ENCODE data around the gene FGF12. TPM values are rescaled to one million over a fixed set of nuclear protein-coding genes. Genes with fewer than 3 reads are reported as not detected.
"Not testable (repeated sequence)": the region's sequence is repeated elsewhere in the genome, so short reads cannot be mapped to it uniquely, and the experiment has no call there.

Gene FGF12
- total and polyA plus RNA-seq, 2 donors (not counting 1 experiment from before 2014, with no cell fraction given): 0.17 TPM; not detected in 1

- no peak for DNase-seq (ENCODE audit: low read depth in 2 of 2)
- Histone ChIP-seq H4K20me1 (ENCODE audit: control insufficient read depth, extremely low read depth, insufficient read depth, low read length) (no peaks in the 10 kb centered on the region), H3K27ac (ENCODE audit: insufficient read depth, low read length) (no peak overlapping the region), H3K27me3 (ENCODE audit: control insufficient read depth, insufficient read depth, low read length) (no peaks in the 10 kb centered on the region), H3K9me3 (ENCODE audit: control insufficient read depth, insufficient read depth, low read depth, low read length) (no peaks in the 10 kb centered on the region), H3K4me1 (ENCODE audit: control insufficient read depth, extremely low read depth, insufficient read depth, low read length) (no peaks in the 10 kb centered on the region), H3K36me3 (ENCODE audit: control insufficient read depth, insufficient read depth, low read length) (no peaks in the 10 kb centered on the region), H3K9ac (ENCODE audit: insufficient read depth, low read length) (no peak overlapping the region), H3K4me3 (replicated peaks in 1 of 4; ENCODE audit: control extremely low read depth in 1 of 4, insufficient read depth in 1 of 4, low read depth in 3 of 4, low read length in 4 of 4) (no peak overlapping the region), H3K79me2 (ENCODE audit: control insufficient read depth, insufficient read depth, low read length) (no peaks in the 10 kb centered on the region), H3K4me2 (ENCODE audit: extremely low read depth, insufficient read depth, low read length) (no peak overlapping the region), H2AFZ (ENCODE audit: low read length) (no peak overlapping the region)
- TF ChIP-seq CTCF (conservative IDR thresholded peaks at IDR 0.05 in 1 of 2, IDR thresholded peaks at IDR 0.05 in 1 of 2; ENCODE audit: low read depth in 1 of 2, low read length in 2 of 2) (no peak), EZH2 (IDR thresholded peaks at IDR 0.05; ENCODE audit: low read length, missing control alignments) (no peak)
Observed at GRCh38 chr3:192719964-192720363, 7.4 kb downstream of the FGF12 start.

- Histone ChIP-seq H3K4me3 (replicated peaks in 1 of 4; ENCODE audit: control extremely low read depth in 1 of 4, insufficient read depth in 1 of 4, low read depth in 3 of 4, low read length in 4 of 4) (no peak overlapping the region), H3K27ac (ENCODE audit: insufficient read depth, low read length) (no peak overlapping the region), H3K36me3 (ENCODE audit: control insufficient read depth, insufficient read depth, low read length) (no peaks in the 10 kb centered on the region), H3K4me1 (ENCODE audit: control insufficient read depth, extremely low read depth, insufficient read depth, low read length) (no peaks in the 10 kb centered on the region), H3K9me3 (ENCODE audit: control insufficient read depth, insufficient read depth, low read depth, low read length) (no peaks in the 10 kb centered on the region), H3K4me2 (ENCODE audit: extremely low read depth, insufficient read depth, low read length) (no peak overlapping the region), H2AFZ (ENCODE audit: low read length) (no peak overlapping the region), H4K20me1 (ENCODE audit: control insufficient read depth, extremely low read depth, insufficient read depth, low read length) (no peaks in the 10 kb centered on the region), H3K9ac (ENCODE audit: insufficient read depth, low read length) (no peak overlapping the region), H3K79me2 (ENCODE audit: control insufficient read depth, insufficient read depth, low read length) (no peaks in the 10 kb centered on the region), H3K27me3 (ENCODE audit: control insufficient read depth, insufficient read depth, low read length) (no peaks in the 10 kb centered on the region)
- DNase-seq (ENCODE audit: low read depth in 2 of 2): no peak
- no peak for TF ChIP-seq CTCF (conservative IDR thresholded peaks at IDR 0.05 in 1 of 2, IDR thresholded peaks at IDR 0.05 in 1 of 2; ENCODE audit: low read depth in 1 of 2, low read length in 2 of 2)
- TF ChIP-seq EZH2 (IDR thresholded peaks at IDR 0.05; ENCODE audit: low read length, missing control alignments): no peak
Observed at GRCh38 chr3:192718156-192718555, 9.2 kb downstream of the FGF12 start.

GRCh38 chr3:192715126-192715525 lies 12.2 kb downstream of the FGF12 start:
- TF ChIP-seq CTCF (conservative IDR thresholded peaks at IDR 0.05 in 1 of 2, IDR thresholded peaks at IDR 0.05 in 1 of 2; ENCODE audit: low read depth in 1 of 2, low read length in 2 of 2) (no peak), EZH2 (IDR thresholded peaks at IDR 0.05; ENCODE audit: low read length, missing control alignments) (no peak)
- Histone ChIP-seq H2AFZ (ENCODE audit: low read length) (no peak overlapping the region), H3K9ac (ENCODE audit: insufficient read depth, low read length) (no peak overlapping the region), H3K9me3 (ENCODE audit: control insufficient read depth, insufficient read depth, low read depth, low read length) (no peaks in the 10 kb centered on the region), H3K4me1 (ENCODE audit: control insufficient read depth, extremely low read depth, insufficient read depth, low read length) (no peaks in the 10 kb centered on the region), H3K4me3 (replicated peaks in 1 of 4; ENCODE audit: control extremely low read depth in 1 of 4, insufficient read depth in 1 of 4, low read depth in 3 of 4, low read length in 4 of 4) (no peak overlapping the region), H3K27ac (ENCODE audit: insufficient read depth, low read length) (no peak overlapping the region), H3K4me2 (ENCODE audit: extremely low read depth, insufficient read depth, low read length) (no peak overlapping the region), H3K79me2 (ENCODE audit: control insufficient read depth, insufficient read depth, low read length) (no peaks in the 10 kb centered on the region), H4K20me1 (ENCODE audit: control insufficient read depth, extremely low read depth, insufficient read depth, low read length) (no peaks in the 10 kb centered on the region), H3K27me3 (ENCODE audit: control insufficient read depth, insufficient read depth, low read length) (no peaks in the 10 kb centered on the region), H3K36me3 (ENCODE audit: control insufficient read depth, insufficient read depth, low read length) (no peaks in the 10 kb centered on the region)
- DNase-seq (ENCODE audit: low read depth in 2 of 2): no peak

- not testable (repeated sequence) for H3K9ac ChIP-seq (ENCODE audit: insufficient read depth, low read length); H3K36me3 ChIP-seq (ENCODE audit: control insufficient read depth, insufficient read depth, low read length); H3K4me3 ChIP-seq (replicated peaks in 1 of 4; ENCODE audit: control extremely low read depth in 1 of 4, insufficient read depth in 1 of 4, low read depth in 3 of 4, low read length in 4 of 4); H3K4me1 ChIP-seq (ENCODE audit: control insufficient read depth, extremely low read depth, insufficient read depth, low read length); H3K4me2 ChIP-seq (ENCODE audit: extremely low read depth, insufficient read depth, low read length); H3K27me3 ChIP-seq (ENCODE audit: control insufficient read depth, insufficient read depth, low read length); H2AFZ ChIP-seq (ENCODE audit: low read length); H3K27ac ChIP-seq (ENCODE audit: insufficient read depth, low read length); H4K20me1 ChIP-seq (ENCODE audit: control insufficient read depth, extremely low read depth, insufficient read depth, low read length); DNase-seq (ENCODE audit: low read depth in 2 of 2); H3K79me2 ChIP-seq (ENCODE audit: control insufficient read depth, insufficient read depth, low read length); H3K9me3 ChIP-seq (ENCODE audit: control insufficient read depth, insufficient read depth, low read depth, low read length)
Observed at GRCh38 chr3:192711126-192711525, 16.2 kb downstream of the FGF12 start.
